DOHH2 (cell line): ENCODE data around the gene LETM1.

Experiments
- CTCF ChIP-seq: fragments of 200-600 bp; sonication (generic); IDR thresholded peaks from one replicate; pipeline ENCODE4 v1.5.1; 2014; ENCODE audit warnings: antibody characterized with exemption, mild to moderate bottlenecking, low read depth, low read length; ENCODE audit not compliant: poor library complexity, severe bottlenecking
- EZH2phosphoT487 ChIP-seq: fragments of 200-600 bp; sonication (generic); IDR thresholded peaks from 2 replicates; pipeline ENCODE4 v1.6.1; 2017; ENCODE audit warnings: borderline replicate concordance, mild to moderate bottlenecking, antibody characterized with exemption, low read length, moderate library complexity, mixed read lengths

- TF ChIP-seq CTCF (no peak), EZH2phosphoT487 (no peak)
Observed at GRCh38 chr4:1801286-1801958, 54.5 kb downstream of the LETM1 start.
